ENCODE results near the gene CTDSP2.
"Not testable (repeated sequence)": the region's sequence is repeated elsewhere in the genome, so short reads cannot be mapped to it uniquely, and the experiment has no call there.

The CTDSP2 gene

GRCh38 chr12:57834086-57834876, 12.2 kb downstream of the CTDSP2 start:
- DNase-seq (ENCODE audit: low read depth), result no peak

DNA sequence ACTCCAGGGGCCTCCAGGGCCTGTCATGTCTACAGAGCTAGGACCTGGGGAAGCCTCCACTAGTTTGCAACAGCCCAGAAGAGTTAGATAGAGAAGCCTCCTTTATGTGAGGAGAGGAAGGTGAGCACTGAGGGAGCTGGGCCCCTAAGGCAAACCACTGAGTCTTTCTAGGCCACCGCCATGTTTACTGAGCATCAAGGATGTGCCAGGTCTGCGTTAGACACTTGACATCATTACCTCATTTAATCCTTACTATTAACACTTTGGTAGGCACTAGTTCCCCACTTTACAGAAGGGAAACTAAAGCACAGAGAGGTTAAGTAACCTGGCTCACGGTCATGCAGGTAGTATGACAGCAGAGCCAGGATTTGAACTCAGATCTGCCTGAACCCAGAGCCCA, 12.9 kb downstream of the CTDSP2 start:
- DNase-seq (ENCODE audit: low read depth), result no peak

DNA sequence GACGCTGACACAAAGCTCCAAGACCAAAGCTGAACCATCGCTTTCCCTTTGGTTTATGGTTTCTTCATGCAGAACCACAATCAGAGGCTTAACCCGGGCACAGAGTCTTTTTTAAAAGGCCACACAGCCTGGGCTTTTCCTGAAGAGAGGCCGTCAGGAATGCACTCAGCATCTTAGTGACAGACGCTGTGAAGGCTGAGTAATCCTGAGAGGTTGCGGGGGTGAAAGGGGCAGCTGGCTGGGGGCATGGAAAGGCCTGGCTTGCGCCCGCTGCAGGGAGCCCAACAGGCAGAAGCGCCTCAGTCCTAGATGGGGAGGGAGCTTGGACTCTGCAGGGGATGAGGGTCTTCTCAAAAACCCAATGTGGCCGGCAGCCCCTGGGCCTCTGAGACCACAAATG, 13.6 kb downstream of the CTDSP2 start:
- no peak for DNase-seq (ENCODE audit: low read depth)

DNA sequence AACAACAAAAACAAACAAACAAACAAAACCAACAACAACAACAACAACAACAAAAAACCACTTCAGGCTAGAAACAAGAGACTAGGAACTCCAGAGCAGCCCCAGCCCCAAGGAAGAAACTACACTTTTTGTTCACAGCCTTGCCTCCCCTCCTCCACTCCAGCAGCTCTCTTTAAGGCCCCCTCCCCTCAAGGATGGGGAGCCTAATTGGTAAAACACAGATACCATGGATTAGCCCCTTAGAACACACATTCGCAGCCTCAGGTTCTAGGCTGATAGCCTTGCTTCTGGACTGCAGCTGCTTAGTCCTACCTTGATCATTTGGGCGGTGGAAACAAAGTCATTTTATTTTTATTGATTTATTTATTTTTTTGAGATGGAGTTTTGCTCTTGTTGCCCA, 16.1 kb downstream of the CTDSP2 start:
- no peak for DNase-seq (ENCODE audit: low read depth)

GRCh38 chr12:57829025-57829777, 17.3 kb downstream of the CTDSP2 start:
- no peak for DNase-seq (ENCODE audit: low read depth)

DNA sequence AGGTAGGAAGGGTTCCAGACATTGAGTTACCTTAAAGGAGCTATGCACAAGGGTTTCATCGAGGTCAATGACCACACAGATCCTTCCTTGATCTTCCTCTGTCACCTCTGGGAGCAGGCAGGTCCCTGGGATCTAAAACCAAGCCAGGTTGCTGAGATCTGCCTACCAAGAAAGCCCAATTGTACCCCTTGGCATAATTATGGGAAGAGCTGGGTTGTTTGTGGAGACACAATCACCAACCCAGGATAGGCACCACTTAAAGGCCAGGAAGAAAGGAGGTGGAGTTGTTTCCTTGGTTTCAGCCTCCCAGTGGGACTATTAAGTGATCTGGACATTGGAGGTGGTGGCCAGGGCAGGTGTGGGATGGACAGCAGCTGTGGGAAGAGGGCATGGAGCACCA, 19.6 kb downstream of the CTDSP2 start:
- DNase-seq (ENCODE audit: low read depth), result no peak

GRCh38 chr12:57826400-57826799, 20.1 kb downstream of the CTDSP2 start:
- DNase-seq (ENCODE audit: low read depth), result no peak

GRCh38 chr12:57825451-57825850, 21.1 kb downstream of the CTDSP2 start:
- no peak for DNase-seq (ENCODE audit: low read depth)

DNA sequence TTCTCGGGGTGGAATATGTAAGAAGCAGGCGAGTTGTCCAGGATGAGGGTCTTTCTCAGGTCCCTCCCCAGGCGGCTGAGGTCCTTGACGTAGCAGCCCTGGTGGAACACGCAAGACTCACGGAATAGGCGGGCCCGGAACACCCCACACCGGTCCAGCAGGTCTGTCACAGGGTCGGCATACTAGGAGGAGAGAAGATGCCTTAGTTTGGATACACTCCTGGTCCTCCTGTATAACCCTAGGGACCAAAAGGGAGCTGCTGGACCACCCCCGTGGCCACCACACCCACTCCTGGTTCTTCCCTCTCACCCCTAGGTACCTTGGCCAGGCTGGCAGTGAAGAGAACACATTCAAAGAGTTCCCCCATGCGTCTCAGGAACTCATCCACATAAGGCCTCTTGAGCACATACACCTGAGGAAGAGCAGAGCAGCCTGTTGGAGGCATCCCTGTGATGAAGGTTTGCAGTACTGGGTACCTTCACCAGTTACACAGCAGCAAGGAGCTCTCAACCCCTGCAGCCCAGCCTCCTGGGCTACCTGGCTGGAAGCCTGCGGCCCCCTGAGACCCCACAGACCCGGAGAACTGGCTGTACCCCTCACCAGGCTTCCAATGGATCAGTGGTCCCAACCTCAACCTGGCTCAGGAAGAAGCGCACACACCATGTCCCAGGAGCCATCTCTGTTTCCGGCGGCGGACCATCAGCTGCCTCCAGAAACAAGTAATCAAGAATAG, 22.5 kb downstream of the CTDSP2 start:
- no peak for DNase-seq (ENCODE audit: low read depth)

DNA sequence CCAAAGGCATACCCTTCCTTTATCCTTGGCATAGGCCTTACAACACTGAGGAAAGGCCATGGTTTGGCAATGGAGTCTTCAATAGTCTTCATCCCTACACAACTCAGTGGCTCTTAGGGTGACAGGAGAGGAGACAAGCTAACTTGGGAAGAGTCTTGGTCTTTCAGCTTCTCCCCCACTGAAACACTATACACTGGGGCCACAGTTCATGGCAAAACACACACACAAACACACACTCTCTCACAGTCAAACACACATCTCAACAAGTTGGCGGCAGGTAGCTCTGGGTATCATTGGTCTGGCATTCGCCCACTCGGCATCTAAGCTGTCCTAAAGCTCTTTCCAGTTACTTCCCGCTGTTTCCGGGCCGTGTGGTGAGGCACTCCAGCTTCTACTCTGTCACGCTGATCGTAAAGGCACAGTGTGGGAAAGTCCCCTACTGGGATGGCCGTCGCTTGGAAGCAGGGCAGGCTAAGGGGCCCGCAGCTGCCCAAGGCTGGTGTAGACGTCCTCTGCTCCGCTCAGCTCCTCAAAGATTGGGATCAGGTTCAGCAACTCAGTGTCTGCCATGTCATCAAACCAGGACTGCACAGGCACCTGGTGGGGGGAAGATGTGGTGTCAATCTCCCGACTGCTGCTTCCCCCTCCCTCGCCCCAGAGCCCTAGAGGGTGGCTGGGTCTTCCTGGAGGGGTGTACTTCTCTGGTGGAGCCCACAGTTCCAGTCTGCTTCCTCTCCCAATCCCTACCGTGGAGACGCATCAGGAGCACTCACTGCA, 23.2 kb downstream of the CTDSP2 start:
- DNase-seq (ENCODE audit: low read depth), result no peak

GRCh38 chr12:57822392-57823130, 24.0 kb downstream of the CTDSP2 start:
- DNase-seq (ENCODE audit: low read depth), result no peak

- no peak for DNase-seq (ENCODE audit: low read depth)
Measured at GRCh38 chr12:57821474-57822214, 24.9 kb downstream of the CTDSP2 start.

DNA sequence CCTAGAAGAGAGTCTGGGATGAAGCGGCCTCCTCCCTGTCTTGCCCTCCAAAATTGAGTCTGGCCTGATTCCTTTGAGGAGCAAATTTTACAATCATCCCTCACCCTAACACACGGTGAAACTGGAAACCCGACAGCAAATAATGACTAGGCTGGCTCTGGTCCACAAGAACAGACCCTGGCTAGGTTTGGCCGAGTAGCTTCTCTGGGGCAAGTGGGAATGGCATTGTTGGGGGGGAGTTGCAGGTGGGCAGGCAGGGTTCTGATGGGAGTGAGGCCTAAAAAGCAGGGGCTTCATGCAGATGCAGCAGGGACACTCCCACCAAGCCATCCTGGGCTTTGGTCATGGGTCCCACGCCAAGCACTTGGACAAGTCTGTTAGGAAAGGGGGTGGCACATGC, 25.5 kb downstream of the CTDSP2 start:
- not testable (repeated sequence) for DNase-seq (ENCODE audit: low read depth)

- not testable (repeated sequence) for DNase-seq (ENCODE audit: low read depth)
Measured at GRCh38 chr12:57820119-57820518, 26.4 kb downstream of the CTDSP2 start.

- DNase-seq (ENCODE audit: low read depth), result not testable (repeated sequence)
Measured at GRCh38 chr12:57817990-57818331, 28.6 kb downstream of the CTDSP2 start.

DNA sequence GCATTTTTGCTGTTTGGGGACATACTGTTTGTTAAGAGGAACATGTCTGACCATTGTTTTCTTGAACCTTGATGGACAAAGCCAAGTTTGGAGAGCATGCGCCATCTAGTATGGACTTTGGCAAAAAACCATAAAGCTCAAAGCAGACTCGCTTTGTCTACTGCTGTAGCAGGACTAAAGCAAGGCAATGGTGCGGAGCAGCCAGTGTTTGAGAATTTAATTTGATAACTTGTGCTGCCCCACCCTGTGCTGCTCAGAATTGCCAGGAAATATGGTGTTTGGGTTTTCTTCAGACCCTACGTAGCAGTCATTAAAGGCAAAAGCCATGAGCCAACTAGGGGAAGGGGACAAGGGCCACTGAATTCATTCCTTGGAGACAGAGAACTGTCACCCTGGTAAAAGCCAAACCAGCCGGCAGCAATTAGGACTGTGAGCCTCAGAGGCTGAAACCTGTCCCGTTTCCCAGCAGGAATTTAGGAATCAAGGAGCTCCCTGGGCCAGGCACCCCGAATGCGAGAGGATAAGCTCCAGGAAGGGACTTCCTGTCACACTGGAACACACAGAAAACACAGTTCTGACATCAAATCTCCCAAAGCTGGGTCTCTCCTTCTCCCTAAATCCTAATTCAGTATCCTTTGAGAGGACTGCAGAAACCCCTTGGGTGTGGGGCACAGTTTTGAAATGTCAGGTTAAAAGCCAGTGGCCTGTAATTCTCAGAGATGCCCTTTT, 29.1 kb downstream of the CTDSP2 start:
- no peak for DNase-seq (ENCODE audit: low read depth)

- DNase-seq (ENCODE audit: low read depth), result no peak
Measured at GRCh38 chr12:57816855-57817151, 29.7 kb downstream of the CTDSP2 start.

DNA sequence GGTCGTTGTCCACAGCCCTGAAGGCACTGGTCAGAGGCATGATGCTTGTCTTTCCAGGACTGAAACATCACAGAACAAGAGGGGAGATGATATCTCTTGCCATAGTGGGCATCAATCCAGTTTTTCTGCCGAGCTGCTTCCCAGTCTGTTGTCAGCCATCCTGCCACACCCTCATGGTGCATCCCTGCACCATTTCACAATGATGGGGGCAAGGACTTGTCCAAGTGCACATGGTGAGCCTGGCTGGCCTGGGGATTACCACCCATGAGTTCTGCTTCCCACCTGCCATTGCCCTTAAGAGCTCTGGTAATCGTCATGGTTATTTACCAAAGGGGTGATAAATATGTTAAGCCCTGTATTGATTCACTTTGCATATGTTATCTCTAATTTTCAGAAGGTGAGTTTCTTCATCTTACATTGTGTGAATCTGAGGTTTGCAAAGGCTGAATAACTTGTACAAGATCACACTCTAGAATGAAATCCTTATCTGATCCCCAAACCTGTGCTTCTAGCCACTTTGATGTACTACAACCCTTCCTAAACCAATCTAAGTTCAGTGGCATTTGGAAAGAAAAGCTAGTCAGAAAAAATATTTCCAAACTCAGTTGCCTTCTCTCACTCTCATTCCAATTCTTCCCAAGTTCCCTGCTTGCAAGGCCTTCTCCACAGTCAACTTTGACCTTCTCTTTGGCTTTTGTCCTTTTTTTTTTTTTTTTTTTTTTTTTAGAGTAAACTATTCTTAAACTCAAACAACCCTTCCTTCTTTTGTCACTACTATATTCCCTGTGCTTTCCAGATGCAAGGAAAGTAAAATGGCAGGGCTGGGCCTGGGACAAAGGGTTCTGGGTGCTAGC, 30.3 kb downstream of the CTDSP2 start:
- DNase-seq (ENCODE audit: low read depth), result no peak
